AG04449 (cell line): ENCODE data around the gene RBMS3.

Source experiments
- CTCF ChIA-PET: fragments of 350-600 bp; formaldehyde crosslinking; extraction: SDS; loops from one replicate; lab custom pipeline; 2021; ENCODE audit warnings: antibody characterized with exemption; lab: Yijun Ruan, JAX
- POLR2A ChIA-PET: fragments of 400-600, 350-600 bp; formaldehyde crosslinking; extraction: SDS; loops from one replicate; lab custom pipeline; 2020; ENCODE audit warnings: antibody characterized with exemption, inconsistent platforms; lab: Yijun Ruan, JAX
- DNase-seq: peaks from one replicate; pipeline ENCODE4 v3.0.0-alpha.2; 2010; ENCODE audit warnings: low read depth, low spot score
- H3K4me3 ChIP-seq: 2 replicates; pipeline ENCODE4 v1.5.1; 2011; ENCODE audit warnings: low read depth, mild to moderate bottlenecking, control low read depth, low read length
- TF ChIP-seq, protein P1 (sequence below): IDR thresholded peaks from one replicate; pipeline ENCODE4 v1.5.1; 2011; ENCODE audit warnings: mild to moderate bottlenecking, moderate library complexity, low read length, control low read depth, inconsistent platforms; ENCODE audit not compliant: insufficient read depth; ENCODE audit errors: missing control alignments

The RBMS3 gene

GRCh38 chr3:29561651-29562149 lies 280.8 kb downstream of the RBMS3 start:
- CTCF ChIA-PET, result no interaction called here
- POLR2A ChIA-PET, result no interaction called here
- no peak overlapping the region for H3K4me3 ChIP-seq
- TF ChIP-seq, protein P1, sequence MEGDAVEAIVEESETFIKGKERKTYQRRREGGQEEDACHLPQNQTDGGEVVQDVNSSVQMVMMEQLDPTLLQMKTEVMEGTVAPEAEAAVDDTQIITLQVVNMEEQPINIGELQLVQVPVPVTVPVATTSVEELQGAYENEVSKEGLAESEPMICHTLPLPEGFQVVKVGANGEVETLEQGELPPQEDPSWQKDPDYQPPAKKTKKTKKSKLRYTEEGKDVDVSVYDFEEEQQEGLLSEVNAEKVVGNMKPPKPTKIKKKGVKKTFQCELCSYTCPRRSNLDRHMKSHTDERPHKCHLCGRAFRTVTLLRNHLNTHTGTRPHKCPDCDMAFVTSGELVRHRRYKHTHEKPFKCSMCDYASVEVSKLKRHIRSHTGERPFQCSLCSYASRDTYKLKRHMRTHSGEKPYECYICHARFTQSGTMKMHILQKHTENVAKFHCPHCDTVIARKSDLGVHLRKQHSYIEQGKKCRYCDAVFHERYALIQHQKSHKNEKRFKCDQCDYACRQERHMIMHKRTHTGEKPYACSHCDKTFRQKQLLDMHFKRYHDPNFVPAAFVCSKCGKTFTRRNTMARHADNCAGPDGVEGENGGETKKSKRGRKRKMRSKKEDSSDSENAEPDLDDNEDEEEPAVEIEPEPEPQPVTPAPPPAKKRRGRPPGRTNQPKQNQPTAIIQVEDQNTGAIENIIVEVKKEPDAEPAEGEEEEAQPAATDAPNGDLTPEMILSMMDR, result no peak
- DNase-seq, result no peak

DNA sequence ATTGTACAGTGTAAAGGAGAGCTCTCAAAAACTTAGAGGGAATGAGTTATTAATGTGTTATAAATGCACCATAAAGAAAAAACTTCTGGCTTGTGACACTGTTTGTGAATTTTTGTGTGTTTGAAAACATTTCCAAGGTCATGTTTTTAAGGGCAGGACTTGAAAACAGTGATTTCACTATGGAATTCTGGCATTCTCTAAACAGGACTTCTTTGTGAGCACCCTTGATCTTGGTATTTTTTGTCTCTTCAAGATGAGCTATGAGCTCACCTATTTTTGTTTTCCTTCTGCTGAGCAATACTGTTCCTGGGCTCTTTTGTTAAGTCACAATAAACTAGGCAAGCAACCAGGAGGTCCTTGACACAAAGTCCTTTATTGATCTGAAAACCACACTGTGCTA lies 284.4 kb downstream of the RBMS3 start:
- TF ChIP-seq, protein P1, result no peak
- DNase-seq, result no peak
- ChIA-PET CTCF (interaction anchor here (0.5 kb wide), 1 partner anchor 10 kb away, joined by 6 read pairs; no protein-coding TSS in a partner anchor), POLR2A (no interaction called here)
- no peak overlapping the region for H3K4me3 ChIP-seq

GRCh38 chr3:29567501-29567900 lies 286.6 kb downstream of the RBMS3 start:
- ChIA-PET CTCF (no interaction called here), POLR2A (no interaction called here)
- no peak overlapping the region for H3K4me3 ChIP-seq
- no peak for DNase-seq
- TF ChIP-seq, protein P1, result no peak

DNA sequence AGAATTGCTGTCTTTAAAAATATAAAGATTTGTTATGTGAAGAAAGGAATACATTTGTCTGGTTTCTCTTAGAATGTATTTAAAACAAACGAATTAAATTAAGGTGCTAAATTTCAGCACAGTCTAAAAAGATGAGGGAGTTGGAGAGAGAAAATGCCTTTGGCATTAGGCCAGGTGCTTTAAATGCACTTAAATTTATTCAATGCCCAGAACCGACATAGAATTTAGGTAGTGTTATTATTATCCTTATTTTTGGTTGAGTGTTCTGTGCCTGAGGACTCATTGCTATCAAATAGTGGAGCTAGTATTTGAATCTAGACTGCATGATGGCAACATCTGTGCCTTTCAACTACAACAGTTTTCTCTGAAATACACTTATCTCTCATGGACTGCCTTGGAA lies 287.5 kb downstream of the RBMS3 start:
- DNase-seq, result no peak
- ChIA-PET POLR2A (no interaction called here), CTCF (interaction anchor here (1.3 kb wide), 1 partner anchor 19 kb away, joined by 3 read pairs; no protein-coding TSS in a partner anchor)
- TF ChIP-seq, protein P1, result no peak
- no peak overlapping the region for H3K4me3 ChIP-seq

GRCh38 chr3:29576181-29576580 lies 295.3 kb downstream of the RBMS3 start:
- TF ChIP-seq, protein P1, result no peak
- POLR2A ChIA-PET, result no interaction called here
- no peak for DNase-seq
- H3K4me3 ChIP-seq, result no peak overlapping the region
- CTCF ChIA-PET, result no interaction called here

- POLR2A ChIA-PET, result no interaction called here
- CTCF ChIA-PET, result no interaction called here
- TF ChIP-seq, protein P1, result no peak
- DNase-seq, result no peak
- H3K4me3 ChIP-seq, result no peak overlapping the region
Measured at GRCh38 chr3:29576675-29577074, 295.8 kb downstream of the RBMS3 start.
